HG02973 (cell line): ENCODE measurements around the gene PEX14.

ENCODE experiments used
- ATAC-seq: cut with Tn5 transposase; IDR thresholded peaks from one replicate; pipeline ENCODE4 v1.9.1; 2021; ENCODE audit warnings: moderate library complexity; ENCODE audit not compliant: unreplicated experiment

Gene PEX14

GRCh38 chr1:10588640-10589039 lies 113.9 kb downstream of the PEX14 start:
- ATAC-seq = no peak

GRCh38 chr1:10589074-10589473 lies 114.3 kb downstream of the PEX14 start:
- ATAC-seq = no peak

- no peak for ATAC-seq
These were observed 116.3 kb downstream of the PEX14 start for GRCh38 chr1:10591010-10591409.

GRCh38 chr1:10592373-10592772 lies 117.6 kb downstream of the PEX14 start:
- no peak for ATAC-seq

- ATAC-seq = no peak
These were observed 119.0 kb downstream of the PEX14 start for GRCh38 chr1:10593750-10594149.

- ATAC-seq = no peak
These were observed 120.0 kb downstream of the PEX14 start for GRCh38 chr1:10594595-10595223.

- no peak for ATAC-seq
These were observed 122.0 kb downstream of the PEX14 start for GRCh38 chr1:10596780-10597179.

- ATAC-seq = no peak
These were observed 123.0 kb downstream of the PEX14 start for GRCh38 chr1:10597492-10598388.

GRCh38 chr1:10598389-10598702 lies 123.6 kb downstream of the PEX14 start:
- ATAC-seq = no peak

- ATAC-seq = no peak
These were observed 124.6 kb downstream of the PEX14 start for GRCh38 chr1:10599194-10599861.

GRCh38 chr1:10601342-10602070 lies 126.8 kb downstream of the PEX14 start:
- ATAC-seq = no peak

GRCh38 chr1:10602936-10603335 lies 128.2 kb downstream of the PEX14 start:
- ATAC-seq = no peak

GRCh38 chr1:10604966-10605365 lies 130.2 kb downstream of the PEX14 start:
- ATAC-seq = no peak

GRCh38 chr1:10606064-10606463 lies 131.3 kb downstream of the PEX14 start:
- ATAC-seq = no peak

- ATAC-seq = no peak
These were observed 132.5 kb downstream of the PEX14 start for GRCh38 chr1:10607228-10607627.

GRCh38 chr1:10608690-10609089 lies 133.9 kb downstream of the PEX14 start:
- ATAC-seq = no peak

GRCh38 chr1:10610901-10611600 lies 136.3 kb downstream of the PEX14 start:
- no peak for ATAC-seq

GRCh38 chr1:10612436-10613160 lies 137.8 kb downstream of the PEX14 start:
- no peak for ATAC-seq

- no peak for ATAC-seq
These were observed 138.6 kb downstream of the PEX14 start for GRCh38 chr1:10613340-10613739.

- no peak for ATAC-seq
These were observed 139.1 kb downstream of the PEX14 start for GRCh38 chr1:10613861-10614260.
